ENCODE measurements around the gene MICU2. TPM values are rescaled to one million over a fixed set of nuclear protein-coding genes. Genes with fewer than 3 reads are reported as not detected.

MICU2 gene
- total RNA-seq, 1 donor from 2014 or later = 41.6 TPM

GRCh38 chr13:21608961-21609360 is 5.0 kb upstream of the MICU2 start:
- TF ChIP-seq CTCF (IDR thresholded peaks at IDR 0.05; ENCODE audit: unreplicated experiment) = no peak
- Mint-ChIP-seq H3K4me3 (no peak overlapping the region), H3K4me1 (peaks cover 5% of the 10 kb centered on the region), H3K27ac (no peak overlapping the region), H3K36me3 (no peaks in the 10 kb centered on the region), H3K27me3 (ENCODE audit: low read depth) (peaks cover 15% of the 10 kb centered on the region), H3K9me3 (no peaks in the 10 kb centered on the region)
- no peak for DNase-seq (ENCODE audit: low spot score in 2 of 2, unreplicated experiment in 2 of 2)

- H3K27me3 Mint-ChIP-seq (ENCODE audit: low read depth) = peaks cover 15% of the 10 kb centered on the region
- H3K4me1 Mint-ChIP-seq = peaks cover 5% of the 10 kb centered on the region
- H3K27ac Mint-ChIP-seq = no peak overlapping the region
- no peaks in the 10 kb centered on the region for H3K9me3 Mint-ChIP-seq
- DNase-seq (ENCODE audit: low spot score in 2 of 2, unreplicated experiment in 2 of 2) = no peak
- no peak overlapping the region for H3K4me3 Mint-ChIP-seq
- no peak for TF ChIP-seq CTCF (IDR thresholded peaks at IDR 0.05; ENCODE audit: unreplicated experiment)
- no peaks in the 10 kb centered on the region for H3K36me3 Mint-ChIP-seq
Measured at GRCh38 chr13:21606796-21607195, 2.8 kb upstream of the MICU2 start.

- Mint-ChIP-seq H3K27me3 (ENCODE audit: low read depth) (peaks cover 15% of the 10 kb centered on the region), H3K36me3 (peaks cover 4% of the 10 kb centered on the region), H3K4me1 (peaks cover 9% of the 10 kb centered on the region), H3K4me3 (no peak overlapping the region), H3K9me3 (no peaks in the 10 kb centered on the region), H3K27ac (no peak overlapping the region)
- no peak for DNase-seq (ENCODE audit: low spot score in 2 of 2, unreplicated experiment in 2 of 2)
- no peak for TF ChIP-seq CTCF (IDR thresholded peaks at IDR 0.05; ENCODE audit: unreplicated experiment)
Measured at GRCh38 chr13:21606251-21606650, 2.3 kb upstream of the MICU2 start.

DNA sequence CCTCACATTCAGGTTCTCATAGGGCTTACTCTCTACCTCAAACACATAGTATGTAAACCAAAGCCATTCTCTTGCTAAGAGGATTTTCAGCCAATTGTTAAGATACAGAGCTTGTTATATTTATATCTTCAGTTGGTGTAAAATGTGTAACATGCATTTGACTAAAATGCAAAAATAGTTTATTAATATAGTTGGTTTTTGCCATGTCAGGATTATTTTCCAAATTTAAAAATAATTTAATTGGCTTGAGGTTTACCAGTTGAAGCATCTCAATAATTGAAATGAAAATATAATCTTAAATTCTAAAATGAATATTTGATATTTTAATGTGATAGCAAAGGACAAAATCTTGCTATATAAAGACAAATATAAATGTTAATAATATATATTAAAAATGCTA is 7.2 kb downstream of the MICU2 start:
- Mint-ChIP-seq H3K27me3 (ENCODE audit: low read depth) (no peaks in the 10 kb centered on the region), H3K27ac (no peak overlapping the region), H3K36me3 (peaks cover 36% of the 10 kb centered on the region), H3K4me3 (no peak overlapping the region), H3K9me3 (peaks cover 29% of the 10 kb centered on the region), H3K4me1 (peaks cover 4% of the 10 kb centered on the region)
- TF ChIP-seq CTCF (IDR thresholded peaks at IDR 0.05; ENCODE audit: unreplicated experiment) = no peak
- no peak for DNase-seq (ENCODE audit: low spot score in 2 of 2, unreplicated experiment in 2 of 2)

DNA sequence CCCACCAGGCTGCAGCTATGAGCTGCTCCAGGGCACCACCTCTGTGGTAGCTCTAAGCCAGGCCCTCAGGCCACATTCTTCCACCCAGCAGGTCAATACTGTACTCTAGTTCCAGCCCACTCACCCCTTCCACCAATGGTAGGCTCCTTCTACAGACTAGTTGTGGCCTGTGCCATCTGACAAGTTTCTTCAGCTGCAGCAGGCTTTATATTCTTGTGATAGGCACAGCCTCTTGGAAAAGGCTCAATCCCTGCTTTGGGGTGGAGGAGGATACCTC is 8.5 kb downstream of the MICU2 start:
- Mint-ChIP-seq H3K36me3 (peaks cover 39% of the 10 kb centered on the region), H3K27me3 (ENCODE audit: low read depth) (no peaks in the 10 kb centered on the region), H3K9me3 (peaks cover 41% of the 10 kb centered on the region), H3K27ac (no peak overlapping the region), H3K4me3 (no peak overlapping the region), H3K4me1 (no peaks in the 10 kb centered on the region)
- no peak for DNase-seq (ENCODE audit: low spot score in 2 of 2, unreplicated experiment in 2 of 2)
- no peak for TF ChIP-seq CTCF (IDR thresholded peaks at IDR 0.05; ENCODE audit: unreplicated experiment)
